ENCODE results near the gene BPIFB6.

BPIFB6 gene

DNA sequence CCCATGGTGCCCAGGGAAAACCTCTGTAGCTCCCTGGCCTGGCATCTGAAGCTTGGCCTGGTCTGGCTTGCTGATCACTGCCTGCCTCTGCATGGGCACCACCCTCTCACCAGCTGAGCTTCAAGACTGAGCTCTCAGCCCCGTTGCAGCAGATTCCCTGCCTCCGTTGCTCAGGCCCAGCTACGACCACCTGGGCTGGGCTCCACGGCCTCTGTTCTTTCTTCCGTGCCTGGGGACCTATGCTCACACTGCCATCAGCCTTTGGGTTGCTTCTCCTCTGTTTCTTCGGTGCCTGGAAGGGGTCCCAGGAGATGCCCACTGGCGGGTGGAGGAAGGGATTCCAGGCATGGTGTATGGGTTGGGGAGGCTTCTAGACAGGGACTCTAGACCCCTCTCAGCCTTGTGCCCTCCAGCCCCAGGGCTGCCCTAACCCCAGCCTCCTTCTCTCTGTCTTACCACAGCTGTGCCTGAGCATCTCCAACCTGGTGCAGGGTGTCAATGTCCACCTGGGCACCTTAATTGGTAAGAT lies 14.8 kb upstream of the BPIFB6 start:
- no peak for DNase-seq (ENCODE audit: low spot score)

DNA sequence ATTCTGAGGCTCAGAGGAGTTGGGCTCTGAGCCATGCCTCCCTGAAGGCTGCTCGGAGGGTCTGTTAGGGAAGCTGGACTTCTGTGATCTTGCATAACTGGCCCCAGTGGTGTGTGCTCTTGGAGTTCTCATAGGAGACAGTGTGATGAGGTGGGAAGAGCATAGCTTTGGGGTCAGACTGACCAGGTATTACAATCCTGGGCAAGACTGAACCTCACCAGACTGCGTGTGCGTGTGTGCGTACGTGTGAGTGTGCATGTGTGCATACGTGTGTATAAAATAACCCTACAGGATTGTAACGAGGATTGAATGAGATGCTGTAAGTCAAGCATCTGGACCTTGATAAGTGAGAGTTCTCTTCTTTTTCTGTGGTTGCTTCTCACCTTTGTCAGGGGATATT lies 13.9 kb upstream of the BPIFB6 start:
- DNase-seq (ENCODE audit: low spot score) = no peak

DNA sequence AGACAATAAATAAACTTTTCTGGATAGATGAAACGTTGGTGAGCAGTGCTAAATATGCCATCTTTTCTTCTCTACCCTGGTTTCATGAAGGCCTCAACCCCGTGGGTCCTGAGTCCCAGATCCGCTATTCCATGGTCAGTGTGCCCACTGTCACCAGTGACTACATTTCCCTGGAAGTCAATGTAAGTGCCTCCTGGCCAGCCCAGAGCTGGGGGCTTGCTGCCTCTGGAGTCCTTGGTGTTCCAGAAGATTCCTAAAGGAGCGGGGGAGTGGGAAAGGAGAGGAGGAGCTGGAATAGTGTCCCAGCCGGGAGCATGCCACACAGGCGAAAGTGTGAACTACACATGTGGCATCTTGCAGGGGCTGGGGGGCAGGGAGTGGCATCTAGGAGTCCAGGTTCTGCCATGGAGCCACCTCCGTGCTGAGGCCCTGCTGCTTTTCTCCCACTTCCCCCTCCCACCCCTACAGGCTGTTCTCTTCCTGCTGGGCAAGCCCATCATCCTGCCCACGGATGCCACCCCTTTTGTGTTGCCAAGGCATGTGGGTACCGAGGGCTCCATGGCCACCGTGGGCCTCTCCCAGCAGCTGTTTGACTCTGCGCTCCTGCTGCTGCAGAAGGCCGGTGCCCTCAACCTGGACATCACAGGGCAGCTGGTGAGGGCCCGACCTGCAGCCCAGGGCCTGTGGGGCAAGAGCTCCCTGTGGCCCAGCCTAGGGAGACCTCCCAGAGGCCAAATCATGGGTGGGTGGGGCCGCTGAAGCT lies 13.1 kb upstream of the BPIFB6 start:
- DNase-seq (ENCODE audit: low spot score) = no peak

DNA sequence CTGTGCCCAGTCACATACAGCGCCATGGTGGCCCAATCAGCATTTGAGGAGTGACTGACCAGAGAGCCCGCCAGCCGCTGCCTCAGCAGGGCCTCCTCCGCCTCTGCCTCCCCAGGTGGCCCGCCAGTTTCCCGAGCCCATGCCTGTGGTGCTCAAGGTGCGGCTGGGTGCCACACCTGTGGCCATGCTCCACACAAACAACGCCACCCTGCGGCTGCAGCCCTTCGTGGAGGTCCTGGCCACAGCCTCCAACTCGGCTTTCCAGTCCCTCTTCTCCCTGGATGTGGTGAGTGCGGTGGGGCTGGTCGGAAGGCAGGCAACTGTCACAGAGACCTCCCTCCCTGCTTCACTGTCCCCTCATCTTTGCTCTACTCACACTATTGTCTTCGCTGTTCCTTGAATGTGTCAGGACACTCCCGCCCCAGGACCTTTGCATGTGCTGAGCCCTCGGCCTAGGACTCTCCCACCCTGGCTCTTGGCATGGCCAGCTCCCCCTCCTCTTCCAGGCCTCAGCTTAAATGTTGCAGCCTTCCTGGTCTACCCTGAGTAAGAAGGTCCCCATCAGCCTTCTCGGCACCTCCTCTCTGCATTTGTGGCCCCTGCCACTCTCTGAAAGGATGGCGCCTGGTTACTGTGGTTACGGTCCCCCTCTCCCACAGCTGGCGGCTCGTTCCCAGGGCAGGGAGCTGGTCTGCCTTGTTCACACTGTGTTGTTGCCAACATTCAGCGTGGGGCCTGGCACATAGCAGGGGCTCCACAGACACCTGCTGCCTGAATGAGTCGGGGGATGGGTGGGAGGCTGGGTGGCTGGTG lies 11.8 kb upstream of the BPIFB6 start:
- no peak for DNase-seq (ENCODE audit: low spot score)

DNA sequence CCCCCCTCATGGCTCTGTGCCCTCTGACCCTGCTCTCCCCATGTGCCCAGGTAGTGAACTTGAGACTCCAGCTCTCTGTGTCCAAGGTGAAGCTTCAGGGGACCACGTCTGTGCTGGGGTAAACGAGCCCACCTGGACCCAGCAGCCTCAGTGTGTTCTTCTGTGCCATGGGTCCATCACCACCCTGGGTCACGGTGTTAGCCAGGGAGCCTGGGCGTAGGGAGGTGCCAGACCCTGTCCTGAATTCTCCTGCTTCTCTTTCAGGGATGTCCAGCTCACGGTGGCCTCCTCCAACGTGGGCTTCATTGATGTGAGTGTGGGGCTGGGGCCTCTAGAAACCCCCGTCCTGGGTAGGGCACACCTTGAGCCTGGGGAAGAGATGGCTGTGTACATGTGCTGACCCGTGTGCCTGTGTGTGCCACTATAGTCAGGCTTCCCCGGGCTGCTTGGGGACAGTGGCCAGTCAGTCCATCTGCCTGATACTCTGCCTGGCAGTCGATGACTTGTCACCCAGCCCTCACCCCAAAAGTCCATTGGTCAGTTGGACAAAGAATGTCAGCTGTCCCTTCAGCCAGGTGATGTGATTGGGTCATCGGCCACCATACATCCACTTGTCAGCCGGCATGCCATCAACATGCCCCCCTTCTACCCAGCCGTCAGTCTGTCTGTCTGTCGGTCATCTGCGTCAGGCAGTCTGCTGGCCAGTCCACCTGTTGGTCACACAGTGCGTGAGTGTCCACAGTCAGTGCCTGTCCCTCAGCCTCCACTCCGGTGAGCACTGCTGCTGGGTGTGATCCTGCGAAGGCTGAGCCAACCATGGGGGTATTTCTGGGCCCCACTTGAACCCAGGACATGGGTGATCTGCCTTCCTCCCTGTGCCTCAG lies 10.9 kb upstream of the BPIFB6 start:
- no peak for DNase-seq (ENCODE audit: low spot score)

DNA sequence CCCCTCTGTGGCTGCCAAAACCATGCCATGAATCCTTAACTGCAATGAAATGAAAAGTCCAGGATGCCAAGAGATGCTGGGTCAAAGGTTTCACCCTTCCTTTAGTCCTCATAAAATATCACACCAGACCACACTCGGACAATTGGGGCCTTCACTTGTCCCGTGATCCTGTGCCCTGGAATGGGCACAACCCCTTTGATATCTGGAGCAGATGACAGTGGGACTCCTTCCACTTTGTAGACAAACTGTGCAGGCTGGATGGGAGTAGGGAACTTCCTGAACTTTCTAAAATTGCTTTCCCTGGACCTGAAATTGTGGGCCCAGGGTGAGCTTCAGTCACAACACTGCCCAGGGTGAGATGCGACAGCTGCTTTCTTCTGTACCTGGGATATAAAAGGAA lies 9.6 kb upstream of the BPIFB6 start:
- no peak for DNase-seq (ENCODE audit: low spot score)

DNA sequence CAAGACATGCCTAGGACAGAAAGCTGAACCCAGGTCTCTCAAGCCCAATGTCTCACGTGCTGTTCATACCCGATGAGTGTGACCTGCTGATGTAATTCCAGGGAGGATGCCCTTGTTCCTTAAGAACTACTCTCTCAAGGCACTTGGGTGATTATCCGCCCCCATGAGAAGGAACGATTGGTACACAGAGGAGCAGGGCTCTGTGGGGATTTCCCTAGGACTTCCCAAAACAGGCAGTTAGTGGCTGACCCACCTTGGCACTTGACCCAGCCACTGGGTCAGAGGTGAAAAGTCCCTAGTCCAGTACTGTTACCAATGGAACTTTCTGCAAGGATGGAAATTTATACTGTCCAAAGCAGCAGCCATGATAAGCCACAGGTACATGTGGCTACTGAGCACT lies 9.2 kb upstream of the BPIFB6 start:
- no peak for DNase-seq (ENCODE audit: low spot score)

DNA sequence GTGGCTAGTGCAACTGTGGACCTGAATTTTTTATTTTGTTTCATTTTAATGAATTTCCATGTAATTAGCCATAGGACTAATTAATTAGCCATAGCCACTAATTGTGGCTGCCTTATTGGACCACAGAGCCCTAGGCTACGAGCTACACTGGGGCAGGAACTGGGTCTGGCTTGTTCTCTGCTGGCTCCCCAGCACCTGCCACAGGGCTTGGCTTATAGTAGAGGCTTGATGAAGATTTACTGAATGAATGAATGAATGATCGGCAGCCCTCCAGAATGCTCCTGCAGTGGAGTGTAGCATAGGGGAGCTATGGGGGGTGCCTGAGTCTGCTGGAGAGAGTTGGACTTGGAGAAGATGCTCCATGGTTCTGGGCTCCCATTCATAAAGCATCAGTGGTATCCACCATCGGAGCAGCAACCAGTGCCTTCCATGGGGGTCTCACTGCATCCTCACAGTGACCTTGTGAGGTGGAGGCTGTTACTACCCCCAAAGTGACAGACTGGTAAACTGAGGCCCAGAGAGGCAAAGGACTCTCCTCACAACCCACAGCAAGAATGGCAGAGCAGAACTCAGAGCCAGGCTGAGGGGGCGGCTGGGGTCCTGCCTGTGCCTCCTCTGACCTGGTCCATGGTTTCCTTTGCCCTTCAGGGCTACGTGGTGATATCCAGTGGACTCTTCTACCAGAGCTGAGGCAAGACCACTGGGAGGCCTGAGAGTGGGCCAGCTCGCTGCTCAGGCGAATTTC lies 8.6 kb upstream of the BPIFB6 start:
- DNase-seq (ENCODE audit: low spot score) = no peak

DNA sequence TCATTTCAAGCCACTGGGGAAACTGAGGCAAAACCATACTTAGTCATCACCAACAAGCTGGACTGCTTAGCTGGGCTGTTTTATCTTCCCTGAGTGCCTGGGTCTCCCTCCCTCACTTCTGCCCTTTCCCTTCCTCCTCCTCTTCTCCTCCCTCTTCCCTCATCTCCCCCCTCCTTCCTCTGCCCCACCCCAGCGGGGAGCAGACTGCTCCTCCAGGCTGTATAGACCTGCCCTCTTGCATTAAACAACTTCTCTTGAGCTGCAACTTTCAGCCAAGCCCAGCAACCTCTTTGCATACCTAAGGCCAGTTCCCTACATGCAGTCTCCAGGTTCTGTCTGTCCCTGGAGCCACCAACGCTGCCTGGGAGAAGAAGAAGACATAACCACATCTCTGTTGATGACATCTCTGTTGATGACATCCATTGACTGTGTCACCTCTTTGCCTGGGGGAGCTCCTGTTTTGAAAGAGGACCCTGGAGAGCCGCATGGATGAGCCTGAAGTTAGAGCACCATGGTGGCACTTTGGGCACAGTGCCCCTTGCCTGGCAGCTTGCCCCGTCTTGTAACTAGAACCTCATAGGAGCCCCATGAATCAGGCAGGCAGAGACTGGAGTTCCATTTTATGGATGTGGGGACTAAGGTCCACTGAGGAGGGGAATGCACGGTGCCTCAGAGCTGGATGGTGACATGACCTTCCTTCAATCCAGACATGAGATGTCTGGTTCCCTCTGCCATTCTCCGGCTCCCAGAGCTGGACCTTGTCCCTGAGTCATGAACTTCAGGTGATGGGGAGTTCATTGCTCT lies 7.8 kb upstream of the BPIFB6 start:
- no peak for DNase-seq (ENCODE audit: low spot score)

DNA sequence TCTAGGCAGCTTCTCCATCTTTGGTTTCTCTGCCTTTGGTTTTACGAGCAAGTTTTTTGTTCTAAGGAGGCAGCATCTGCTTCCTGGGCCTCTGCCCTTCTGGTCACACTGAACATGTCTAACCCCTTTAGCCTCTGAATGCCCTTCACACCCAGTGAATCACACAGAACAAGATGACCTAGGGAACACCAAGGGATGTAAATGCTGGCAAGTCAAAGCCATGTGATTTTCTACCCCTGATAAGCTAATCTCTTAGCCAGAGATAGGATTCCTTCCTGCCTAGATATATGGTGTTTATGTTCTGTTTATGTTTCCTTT lies 7.2 kb upstream of the BPIFB6 start:
- no peak for DNase-seq (ENCODE audit: low spot score)

DNA sequence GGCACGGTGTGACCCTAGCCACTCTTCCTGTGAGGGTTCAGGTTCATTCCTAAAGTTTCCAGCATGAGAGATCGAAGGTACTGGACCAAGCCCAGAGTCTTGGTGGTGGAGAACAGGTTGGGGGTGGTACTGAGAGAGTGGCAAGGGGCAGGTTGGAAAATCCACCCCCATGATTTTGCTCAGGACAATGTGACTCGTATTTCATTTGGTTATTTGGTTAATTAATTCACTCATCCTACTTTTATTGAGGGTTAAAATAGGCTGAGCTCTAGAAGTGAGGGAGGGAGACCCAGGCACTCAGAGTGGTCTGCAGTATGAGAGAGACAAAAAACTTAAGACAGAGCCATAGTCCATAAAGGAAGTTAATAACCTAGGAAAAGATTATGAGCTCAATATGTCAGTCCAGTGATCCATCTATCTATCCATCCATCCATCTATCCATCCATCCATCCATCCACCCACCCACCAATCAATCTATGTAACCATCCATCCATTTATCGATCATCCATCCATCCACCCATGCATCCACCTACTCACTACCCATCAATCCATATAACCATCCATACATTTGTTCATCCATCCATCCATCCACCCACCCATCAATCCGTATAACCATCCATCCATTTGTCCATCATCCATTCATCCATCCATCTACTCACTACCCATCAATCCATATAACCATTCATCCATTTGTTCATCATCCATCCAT lies 6.7 kb upstream of the BPIFB6 start:
- no peak for DNase-seq (ENCODE audit: low spot score)

DNA sequence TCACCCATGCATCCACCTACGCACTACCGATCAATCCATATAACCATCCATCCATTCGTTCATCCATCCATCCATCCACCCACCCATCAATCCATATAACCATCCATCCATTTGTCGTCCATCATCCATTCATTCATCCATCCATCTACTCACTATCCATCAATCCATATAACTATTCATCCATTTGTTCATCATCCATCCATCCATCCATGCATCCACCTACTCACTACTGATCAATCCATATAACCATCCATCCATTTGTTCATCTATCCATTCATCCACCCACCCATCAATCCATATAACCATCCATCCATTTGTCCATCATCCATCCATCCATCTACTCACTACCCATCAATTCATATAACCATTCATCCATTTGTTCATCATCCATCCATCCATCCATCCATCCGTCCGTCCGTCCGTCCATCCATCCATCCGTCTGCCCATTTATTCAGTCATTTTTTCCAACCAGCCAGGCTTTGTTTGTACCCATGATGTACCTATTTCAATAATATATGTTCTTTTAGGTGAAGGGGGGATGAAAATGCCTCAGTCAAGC lies 6.1 kb upstream of the BPIFB6 start:
- no peak for DNase-seq (ENCODE audit: low spot score)

DNA sequence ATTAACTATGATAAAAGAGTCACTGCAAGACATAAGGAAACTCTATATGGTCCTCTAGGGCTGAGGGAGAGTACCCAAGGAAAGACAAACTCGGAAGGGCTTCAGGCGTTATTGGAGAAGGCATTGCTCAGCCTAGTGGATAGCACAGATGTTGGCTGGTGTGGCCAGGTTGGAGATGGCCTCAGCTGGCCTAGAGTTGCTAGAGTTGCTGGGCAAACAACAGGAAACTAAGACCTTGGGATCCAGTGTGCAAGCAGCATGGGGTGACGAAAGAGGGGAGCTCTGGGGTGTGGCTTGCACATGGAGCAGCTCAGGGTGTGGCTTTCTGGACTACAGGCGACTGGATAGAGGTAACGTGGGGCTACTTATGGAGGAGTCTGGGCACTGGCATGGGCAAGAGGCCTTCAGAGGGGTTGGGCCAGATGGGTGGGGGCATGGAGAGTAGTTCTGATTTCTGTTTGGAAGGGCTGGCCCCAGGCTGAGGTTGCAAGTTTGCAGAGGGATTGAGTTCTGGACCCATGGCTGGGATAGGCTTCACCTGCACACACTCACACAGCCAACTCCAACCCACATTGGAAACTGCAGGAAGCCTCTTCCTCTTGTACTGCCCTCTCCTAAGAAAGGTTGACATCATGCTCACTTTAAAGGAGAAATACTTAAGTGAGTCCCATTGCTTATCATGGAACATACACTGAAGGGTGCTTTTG lies 5.2 kb upstream of the BPIFB6 start:
- no peak for DNase-seq (ENCODE audit: low spot score)

DNA sequence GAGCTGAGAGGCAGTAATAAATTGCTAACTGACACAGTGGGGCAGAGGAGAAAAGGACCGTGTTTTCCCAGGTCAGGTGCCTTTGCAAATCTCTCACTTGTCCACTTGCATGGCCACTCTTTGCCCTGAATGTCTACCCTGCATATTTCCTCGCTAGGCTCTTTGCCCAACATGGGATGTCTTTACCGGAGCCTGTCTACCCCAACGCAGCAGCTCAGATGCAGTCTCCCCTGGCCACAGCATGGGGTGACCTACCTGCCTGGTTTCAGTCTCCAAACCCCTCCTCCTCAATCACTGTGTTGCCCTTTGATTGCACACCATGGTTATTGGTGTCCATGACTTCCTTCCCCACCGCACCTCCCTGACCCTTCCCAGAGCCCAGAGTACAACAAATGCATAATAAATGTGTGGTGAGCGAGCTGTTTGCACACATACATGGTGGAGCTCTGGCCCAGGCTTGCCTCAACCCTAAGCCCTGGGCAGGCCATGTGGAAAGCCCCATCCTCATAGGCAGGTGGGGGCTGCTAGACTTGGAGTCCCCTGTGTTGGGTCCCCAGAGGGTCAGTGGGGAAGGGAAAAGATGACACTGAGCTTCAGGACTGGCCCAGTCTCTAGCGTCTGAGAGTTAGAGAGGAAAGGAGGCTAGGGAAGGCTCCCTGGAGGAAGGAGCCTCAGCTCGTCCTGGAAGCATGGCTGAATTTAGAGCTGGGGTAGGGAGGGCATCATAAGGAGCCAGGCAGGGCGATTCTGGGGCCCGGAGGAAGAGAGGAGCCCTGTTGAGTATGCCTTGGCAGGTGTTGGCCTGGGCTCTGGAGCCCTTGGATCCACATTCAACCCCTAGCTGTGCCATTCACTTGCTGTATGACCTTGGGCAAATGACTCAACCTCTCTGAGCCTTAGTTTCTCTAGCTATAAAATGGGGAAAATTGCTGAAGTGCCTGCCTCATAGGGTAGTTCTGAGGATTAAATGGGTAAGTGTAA lies 4.4 kb upstream of the BPIFB6 start:
- DNase-seq (ENCODE audit: low spot score) = no peak

DNA sequence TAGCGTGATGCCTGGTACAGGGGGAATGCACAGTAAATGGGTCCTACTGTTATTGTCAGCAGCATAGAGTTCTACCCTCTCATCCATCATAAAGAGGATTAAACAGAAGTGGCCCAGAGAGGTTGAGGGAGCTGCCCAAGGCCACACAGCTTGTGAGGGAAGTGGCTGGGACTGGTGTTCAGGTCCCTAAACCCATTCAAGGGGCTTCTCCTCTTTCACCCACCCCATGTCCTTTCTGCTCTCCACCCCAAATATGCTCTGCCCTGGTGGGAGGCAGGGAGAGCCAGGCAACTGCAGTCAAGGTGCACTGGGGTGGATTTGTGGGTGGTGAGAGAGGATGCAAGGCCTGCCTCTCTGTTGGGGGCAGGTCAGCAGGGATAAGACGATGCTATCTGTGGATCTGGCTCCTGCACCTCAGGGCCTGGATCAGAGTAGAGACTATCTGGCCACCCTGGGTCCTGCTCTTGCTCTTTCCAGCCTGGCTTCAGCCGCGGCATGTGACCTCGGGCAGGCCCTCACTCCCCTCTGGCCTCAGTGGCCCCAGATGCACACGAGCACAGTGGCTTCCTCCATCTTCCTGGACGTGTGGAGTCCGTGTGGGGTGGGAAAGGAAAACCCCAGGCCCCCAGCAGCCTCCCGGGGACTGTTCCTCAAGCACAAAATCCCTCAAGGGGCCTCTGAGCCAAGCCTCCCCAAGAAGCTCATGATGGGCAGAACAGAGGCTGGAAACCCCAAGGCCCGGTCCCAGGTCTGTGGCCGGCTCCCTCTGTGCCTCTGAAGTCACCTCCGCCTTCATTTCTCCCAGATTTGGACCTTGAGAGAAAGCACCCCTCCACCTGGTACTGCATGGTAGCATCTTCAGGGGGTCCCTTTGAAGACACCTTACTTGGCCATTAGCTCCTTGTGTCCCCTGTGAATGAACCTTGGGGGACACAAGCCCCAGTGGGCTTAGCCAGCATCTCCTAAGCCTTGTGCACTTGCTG lies 3.4 kb upstream of the BPIFB6 start:
- DNase-seq (ENCODE audit: low spot score) = no peak

DNA sequence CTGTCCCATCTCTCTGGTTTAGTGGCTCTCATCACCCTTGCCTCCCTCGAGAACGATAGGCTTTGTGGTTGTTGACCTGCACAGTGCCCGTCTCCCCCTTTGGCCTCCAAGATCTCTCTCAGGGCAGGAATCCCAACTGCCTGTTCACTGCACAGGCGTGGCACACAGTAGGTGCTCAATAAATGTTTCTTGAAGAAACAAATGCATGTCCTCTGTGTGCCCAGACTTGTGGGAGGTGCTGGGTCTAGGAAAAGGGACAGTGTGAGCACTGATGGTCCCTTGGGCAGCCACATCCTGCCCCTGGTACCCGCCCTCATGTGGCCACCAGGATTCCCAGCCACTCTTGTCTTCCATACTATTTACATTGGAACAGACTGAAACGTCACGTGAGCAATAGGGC lies 2.6 kb upstream of the BPIFB6 start:
- DNase-seq (ENCODE audit: low spot score) = no peak

DNA sequence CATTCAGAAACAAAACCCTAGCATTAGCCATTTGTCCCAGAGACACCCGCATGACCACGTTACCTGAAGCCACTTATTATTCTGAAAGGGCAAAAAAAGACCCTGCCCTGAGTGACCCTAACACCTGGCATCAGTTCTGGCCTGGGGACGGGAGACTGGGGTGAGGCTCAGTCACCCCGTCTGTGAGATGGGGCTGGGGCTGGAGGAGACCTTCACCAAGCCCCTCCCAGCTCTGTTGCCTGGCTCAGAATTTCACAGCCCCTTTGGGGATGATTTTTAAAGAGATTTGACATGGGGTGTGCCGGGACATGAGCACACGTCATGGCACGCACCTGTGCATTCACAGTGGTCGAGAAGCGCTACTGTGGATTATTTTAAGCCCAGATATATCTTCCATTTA lies 1.4 kb upstream of the BPIFB6 start:
- DNase-seq (ENCODE audit: low spot score) = no peak

All from D341Med (cell line).